SK-N-SH (cell line): ENCODE measurements around the gene TBX15.
"Not testable (repeated sequence)": the region's sequence is repeated elsewhere in the genome, so short reads cannot be mapped to it uniquely, and the experiment has no call there.

Experiments
- CHD2 ChIP-seq: fragments of 150-350 bp; IDR thresholded peaks from 2 replicates; pipeline ENCODE4 v1.6.1; 2018; ENCODE audit warnings: low read length; ENCODE audit not compliant: partially characterized antibody
- EP300 ChIP-seq, 2 experiments: IDR thresholded peaks; 2 replicates each; pipeline versions ENCODE4 v1.4.0 to v1.6.1; 2012; ENCODE audit warnings: borderline replicate concordance in 1 of 2, low read depth in 1 of 2, low read length in 1 of 2
- EZH2phosphoT487 ChIP-seq: fragments of 200-600 bp; sonication (generic); IDR thresholded peaks from 2 replicates; pipeline ENCODE4 v1.6.1; 2017; ENCODE audit warnings: low read depth, mixed run types, mild to moderate bottlenecking, antibody characterized with exemption, moderate library complexity, borderline replicate concordance
- FOXM1 ChIP-seq: IDR thresholded peaks from 2 replicates; pipeline ENCODE4 v1.4.0; 2012; ENCODE audit warnings: low read depth, mild to moderate bottlenecking
- GATA2 ChIP-seq: sonication (generic); formaldehyde crosslinking; IDR thresholded peaks from 2 replicates; pipeline ENCODE4 v1.5.0; 2020; ENCODE audit warnings: mild to moderate bottlenecking, missing genetic modification reagents
- IRF3 ChIP-seq: fragments of 150-350 bp; IDR thresholded peaks from 2 replicates; pipeline ENCODE4 v1.6.1; 2016; ENCODE audit warnings: mild to moderate bottlenecking, low read depth, low read length
- JUND ChIP-seq: IDR thresholded peaks from 2 replicates; pipeline ENCODE4 v1.4.0; 2012
- NFIC ChIP-seq: IDR thresholded peaks from 2 replicates; pipeline ENCODE4 v1.4.0; 2012; ENCODE audit warnings: borderline replicate concordance
- POLR2AphosphoS5 ChIP-seq: IDR thresholded peaks from 2 replicates; pipeline ENCODE4 v1.6.1; 2012; ENCODE audit warnings: low read depth, low read length
- SIN3A ChIP-seq: IDR thresholded peaks from 2 replicates; pipeline ENCODE4 v1.6.1; 2012; ENCODE audit warnings: low read depth, mild to moderate bottlenecking, low read length, moderate library complexity, borderline replicate concordance
- TAF1 ChIP-seq: IDR thresholded peaks from 2 replicates; pipeline ENCODE4 v1.6.1; 2012; ENCODE audit warnings: low read depth, mild to moderate bottlenecking, low read length, moderate library complexity, borderline replicate concordance
- USF2 ChIP-seq: fragments of 150-350 bp; IDR thresholded peaks from 2 replicates; pipeline ENCODE4 v1.6.1; 2017; ENCODE audit warnings: antibody characterized with exemption, low read length, low read depth, borderline replicate concordance
- TF ChIP-seq, protein P1 (sequence below): fragments of 200-600 bp; sonication (generic); IDR thresholded peaks from 2 replicates; pipeline ENCODE4 v1.6.1; 2017; ENCODE audit warnings: antibody characterized with exemption, mild to moderate bottlenecking, moderate library complexity
- TF ChIP-seq, protein P2 (sequence below): IDR thresholded peaks from 2 replicates; pipeline ENCODE4 v1.4.0; 2012; ENCODE audit warnings: low read depth

- TF ChIP-seq EZH2phosphoT487; USF2; EP300 (IDR thresholded peaks at IDR 0.05; ENCODE audit: borderline replicate concordance in 1 of 2, low read depth in 1 of 2, low read length in 1 of 2); SIN3A; POLR2AphosphoS5; NFIC; CHD2; TAF1; FOXM1; GATA2 (CRISPR knock-in tag); IRF3; JUND: not testable (repeated sequence)
- TF ChIP-seq, protein P1, sequence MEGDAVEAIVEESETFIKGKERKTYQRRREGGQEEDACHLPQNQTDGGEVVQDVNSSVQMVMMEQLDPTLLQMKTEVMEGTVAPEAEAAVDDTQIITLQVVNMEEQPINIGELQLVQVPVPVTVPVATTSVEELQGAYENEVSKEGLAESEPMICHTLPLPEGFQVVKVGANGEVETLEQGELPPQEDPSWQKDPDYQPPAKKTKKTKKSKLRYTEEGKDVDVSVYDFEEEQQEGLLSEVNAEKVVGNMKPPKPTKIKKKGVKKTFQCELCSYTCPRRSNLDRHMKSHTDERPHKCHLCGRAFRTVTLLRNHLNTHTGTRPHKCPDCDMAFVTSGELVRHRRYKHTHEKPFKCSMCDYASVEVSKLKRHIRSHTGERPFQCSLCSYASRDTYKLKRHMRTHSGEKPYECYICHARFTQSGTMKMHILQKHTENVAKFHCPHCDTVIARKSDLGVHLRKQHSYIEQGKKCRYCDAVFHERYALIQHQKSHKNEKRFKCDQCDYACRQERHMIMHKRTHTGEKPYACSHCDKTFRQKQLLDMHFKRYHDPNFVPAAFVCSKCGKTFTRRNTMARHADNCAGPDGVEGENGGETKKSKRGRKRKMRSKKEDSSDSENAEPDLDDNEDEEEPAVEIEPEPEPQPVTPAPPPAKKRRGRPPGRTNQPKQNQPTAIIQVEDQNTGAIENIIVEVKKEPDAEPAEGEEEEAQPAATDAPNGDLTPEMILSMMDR = not testable (repeated sequence)
- TF ChIP-seq, protein P2, sequence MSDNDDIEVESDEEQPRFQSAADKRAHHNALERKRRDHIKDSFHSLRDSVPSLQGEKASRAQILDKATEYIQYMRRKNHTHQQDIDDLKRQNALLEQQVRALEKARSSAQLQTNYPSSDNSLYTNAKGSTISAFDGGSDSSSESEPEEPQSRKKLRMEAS = not testable (repeated sequence)
Observed at GRCh38 chr1:118957579-118957978, 30.6 kb downstream of the TBX15 start.
